Muscle layer of colon (tissue), 2 donors: ENCODE results near the gene ST7.

Experiments used
- H3K27ac ChIP-seq: one replicate; pipeline ENCODE4 v1.7.0; 2013; ENCODE audit warnings: low read depth, mild to moderate bottlenecking, low read length, moderate library complexity
- H3K27me3 ChIP-seq, 2 donors: one replicate each; pipeline ENCODE4 v1.7.0; 2013; ENCODE audit warnings: low read length in 2 of 2, mild to moderate bottlenecking in 2 of 2; ENCODE audit not compliant: insufficient read depth in 2 of 2, control insufficient read depth in 1 of 2
- H3K36me3 ChIP-seq: one replicate; pipeline ENCODE4 v1.7.0; 2013; ENCODE audit warnings: mild to moderate bottlenecking, low read length; ENCODE audit not compliant: insufficient read depth
- H3K4me1 ChIP-seq: one replicate; pipeline ENCODE4 v1.7.0; 2013; ENCODE audit warnings: mild to moderate bottlenecking, low read length; ENCODE audit not compliant: insufficient read depth
- H3K4me3 ChIP-seq, 2 donors: one replicate each; pipeline ENCODE4 v1.7.0; 2013; ENCODE audit warnings: low read length in 2 of 2, low read depth in 1 of 2, mild to moderate bottlenecking in 1 of 2, moderate library complexity in 1 of 2
- H3K9ac ChIP-seq: one replicate; pipeline ENCODE4 v1.7.0; 2013; ENCODE audit warnings: low read length
- H3K9me3 ChIP-seq: one replicate; pipeline ENCODE4 v1.7.0; 2013; ENCODE audit warnings: mild to moderate bottlenecking, low read length
- donor health status: abdominal sarcoma.
- donor health status: Adenocarcinoma of cecum.

Gene ST7

GRCh38 chr7:117176206-117176605 is 222.9 kb downstream of the ST7 start:
- Histone ChIP-seq H3K9me3 (no peaks in the 10 kb centered on the region), H3K4me3 (no peak overlapping the region), H3K27me3 (no peaks in the 10 kb centered on the region), H3K36me3 (peaks cover 9% of the 10 kb centered on the region), H3K4me1 (no peaks in the 10 kb centered on the region), H3K27ac (no peak overlapping the region), H3K9ac (no peak overlapping the region)

DNA sequence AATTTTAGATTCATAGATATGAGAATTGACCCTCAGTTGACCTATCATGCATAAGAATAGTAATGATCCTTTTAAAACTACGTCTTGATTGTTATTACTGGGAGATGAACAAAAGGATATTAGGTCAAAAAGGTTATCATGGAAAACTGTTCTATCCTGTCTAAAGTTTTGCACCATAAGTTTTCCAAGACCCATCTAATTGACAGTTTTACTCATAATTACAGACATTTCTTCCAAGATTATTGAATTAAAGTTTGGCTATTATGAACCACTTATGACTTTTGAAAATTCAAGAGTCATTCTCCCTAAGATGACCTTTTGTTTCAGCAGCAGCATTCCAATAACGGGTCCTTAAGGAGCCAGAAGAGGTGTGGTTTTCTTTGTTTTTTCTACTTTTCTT is 225.3 kb downstream of the ST7 start:
- Histone ChIP-seq H3K36me3 (peaks cover 8% of the 10 kb centered on the region), H3K27me3 (no peaks in the 10 kb centered on the region), H3K9ac (no peak overlapping the region), H3K4me1 (no peaks in the 10 kb centered on the region), H3K4me3 (no peak overlapping the region), H3K9me3 (no peaks in the 10 kb centered on the region), H3K27ac (no peak overlapping the region)

GRCh38 chr7:117179701-117180100 is 226.4 kb downstream of the ST7 start:
- Histone ChIP-seq H3K9ac (no peak overlapping the region), H3K4me1 (no peaks in the 10 kb centered on the region), H3K9me3 (no peaks in the 10 kb centered on the region), H3K27me3 (no peaks in the 10 kb centered on the region), H3K4me3 (no peak overlapping the region), H3K27ac (no peak overlapping the region), H3K36me3 (peaks cover 10% of the 10 kb centered on the region)

GRCh38 chr7:117183729-117184128 is 230.4 kb downstream of the ST7 start:
- no peak overlapping the region for H3K9ac ChIP-seq
- no peaks in the 10 kb centered on the region for H3K27me3 ChIP-seq
- no peaks in the 10 kb centered on the region for H3K9me3 ChIP-seq
- H3K4me3 ChIP-seq = no peak overlapping the region
- peaks cover 4% of the 10 kb centered on the region for H3K36me3 ChIP-seq
- no peak overlapping the region for H3K27ac ChIP-seq
- no peaks in the 10 kb centered on the region for H3K4me1 ChIP-seq

DNA sequence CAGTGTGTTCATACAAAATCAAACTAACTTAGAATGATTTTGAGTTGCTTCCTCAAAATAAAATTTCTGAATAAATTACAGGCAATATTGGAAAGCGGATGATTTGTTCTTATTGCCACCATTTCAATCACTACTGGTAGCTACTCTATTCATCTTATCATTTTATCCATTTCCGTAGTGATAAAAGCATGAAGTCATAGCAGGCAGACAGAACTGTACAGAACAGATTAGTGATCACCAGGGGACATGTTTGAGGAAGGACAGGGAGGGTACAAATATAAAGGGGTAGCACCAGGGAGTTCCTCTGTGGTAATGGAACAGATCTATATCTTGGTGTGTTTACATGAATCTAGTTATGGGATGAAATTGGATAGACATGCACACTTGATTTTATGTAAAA is 231.1 kb downstream of the ST7 start:
- Histone ChIP-seq H3K36me3 (peaks cover 4% of the 10 kb centered on the region), H3K9ac (no peak overlapping the region), H3K27me3 (no peaks in the 10 kb centered on the region), H3K4me3 (no peak overlapping the region), H3K4me1 (no peaks in the 10 kb centered on the region), H3K9me3 (no peaks in the 10 kb centered on the region), H3K27ac (no peak overlapping the region)

- Histone ChIP-seq H3K9ac (no peak overlapping the region), H3K4me3 (no peak overlapping the region), H3K36me3 (peaks cover 10% of the 10 kb centered on the region), H3K27ac (no peak overlapping the region), H3K27me3 (no peaks in the 10 kb centered on the region), H3K4me1 (no peaks in the 10 kb centered on the region), H3K9me3 (no peaks in the 10 kb centered on the region)
Observed at GRCh38 chr7:117185124-117185523, 231.8 kb downstream of the ST7 start.

- Histone ChIP-seq H3K9ac (no peak overlapping the region), H3K27me3 (no peaks in the 10 kb centered on the region), H3K27ac (no peak overlapping the region), H3K36me3 (peaks cover 21% of the 10 kb centered on the region), H3K9me3 (no peaks in the 10 kb centered on the region), H3K4me3 (no peak overlapping the region), H3K4me1 (no peaks in the 10 kb centered on the region)
Observed at GRCh38 chr7:117186218-117187010, 233.1 kb downstream of the ST7 start.

- Histone ChIP-seq H3K9ac (no peak overlapping the region), H3K4me1 (no peaks in the 10 kb centered on the region), H3K9me3 (no peaks in the 10 kb centered on the region), H3K27ac (no peak overlapping the region), H3K36me3 (peaks cover 21% of the 10 kb centered on the region), H3K27me3 (no peaks in the 10 kb centered on the region), H3K4me3 (no peak overlapping the region)
Observed at GRCh38 chr7:117188376-117188775, 235.1 kb downstream of the ST7 start.

DNA sequence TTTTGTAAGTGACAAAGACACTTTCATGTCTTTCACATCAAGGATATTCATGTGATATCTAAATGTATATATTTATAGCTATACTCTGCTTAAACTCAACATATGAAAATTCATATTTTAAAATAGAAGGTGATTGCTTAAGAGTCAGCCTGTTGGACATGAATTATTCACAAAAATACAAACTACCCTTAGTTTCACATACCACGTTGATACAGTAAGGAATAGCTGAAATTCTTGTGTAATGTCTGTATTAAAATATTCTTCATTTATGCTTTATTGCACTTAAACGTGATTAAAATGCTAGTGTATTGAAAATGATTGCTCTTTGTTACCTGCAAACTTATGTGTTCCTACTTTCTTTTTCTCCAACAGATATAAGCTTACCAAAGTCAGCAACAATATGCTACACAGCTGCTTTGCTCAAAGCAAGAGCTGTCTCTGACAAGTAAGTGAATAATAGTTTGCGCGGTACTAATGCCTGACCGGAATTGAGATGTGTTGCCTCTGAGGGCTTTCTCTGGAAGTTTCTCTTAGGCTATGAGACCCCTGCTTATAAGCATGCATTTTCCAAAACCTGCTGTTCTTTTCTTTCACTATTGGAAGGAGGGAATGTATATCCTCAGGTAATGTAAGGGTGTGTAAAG is 235.8 kb downstream of the ST7 start:
- no peaks in the 10 kb centered on the region for H3K27me3 ChIP-seq
- peaks cover 17% of the 10 kb centered on the region for H3K36me3 ChIP-seq
- no peak overlapping the region for H3K9ac ChIP-seq
- no peaks in the 10 kb centered on the region for H3K9me3 ChIP-seq
- no peak overlapping the region for H3K27ac ChIP-seq
- no peaks in the 10 kb centered on the region for H3K4me1 ChIP-seq
- no peak overlapping the region for H3K4me3 ChIP-seq

- Histone ChIP-seq H3K27ac (no peak overlapping the region), H3K9ac (no peak overlapping the region), H3K4me1 (no peaks in the 10 kb centered on the region), H3K9me3 (no peaks in the 10 kb centered on the region), H3K36me3 (peaks cover 17% of the 10 kb centered on the region), H3K27me3 (no peaks in the 10 kb centered on the region), H3K4me3 (no peak overlapping the region)
Observed at GRCh38 chr7:117190104-117190503, 236.8 kb downstream of the ST7 start.

- Histone ChIP-seq H3K9ac (no peak overlapping the region), H3K36me3 (peaks cover 17% of the 10 kb centered on the region), H3K9me3 (no peaks in the 10 kb centered on the region), H3K4me1 (no peaks in the 10 kb centered on the region), H3K4me3 (no peak overlapping the region), H3K27ac (no peak overlapping the region), H3K27me3 (no peaks in the 10 kb centered on the region)
Observed at GRCh38 chr7:117190746-117191435, 237.6 kb downstream of the ST7 start.
